GM12875 (cell line): ENCODE results near the gene GALNT5.
"Not testable (repeated sequence)": the region's sequence is repeated elsewhere in the genome, so short reads cannot be mapped to it uniquely, and the experiment has no call there.

Experiments used
- H3K4me3 ChIP-seq: one replicate; pipeline ENCODE4 v1.5.1; 2011; ENCODE audit warnings: low read depth, low read length, control low read depth
- CTCF ChIP-seq: IDR thresholded peaks from 2 replicates; pipeline ENCODE4 v1.5.1; 2011; ENCODE audit warnings: low read depth, mild to moderate bottlenecking, control low read depth, inconsistent platforms, low read length, moderate library complexity, borderline replicate concordance; ENCODE audit not compliant: insufficient read depth

Gene GALNT5

GRCh38 chr2:157334797-157335196, 77.3 kb downstream of the GALNT5 start:
- no peak for TF ChIP-seq CTCF
- H3K4me3 ChIP-seq: no peak overlapping the region

- peak; percentile 60; the same call in 1 of the 2 replicates for TF ChIP-seq CTCF
- no peak overlapping the region for H3K4me3 ChIP-seq
These were observed 78.9 kb downstream of the GALNT5 start for GRCh38 chr2:157336137-157337010.

GRCh38 chr2:157337978-157338377, 80.5 kb downstream of the GALNT5 start:
- no peak overlapping the region for H3K4me3 ChIP-seq
- no peak for TF ChIP-seq CTCF

GRCh38 chr2:157339965-157340655, 82.6 kb downstream of the GALNT5 start:
- no peak for TF ChIP-seq CTCF
- H3K4me3 ChIP-seq: no peak overlapping the region

- not testable (repeated sequence) for H3K4me3 ChIP-seq
These were observed 83.9 kb downstream of the GALNT5 start for GRCh38 chr2:157341381-157341780.

- no peak for TF ChIP-seq CTCF
- no peak overlapping the region for H3K4me3 ChIP-seq
These were observed 88.3 kb downstream of the GALNT5 start for GRCh38 chr2:157345647-157346389.

- no peak for TF ChIP-seq CTCF
- no peak overlapping the region for H3K4me3 ChIP-seq
These were observed 90.9 kb downstream of the GALNT5 start for GRCh38 chr2:157348291-157348921.
